PFSK-1 (cell line): ENCODE measurements around the gene AQP11.
A peak's percentile ranks its signal among the peaks of the same experiment; 100 is the strongest.

Experiments used
- FOXP2 ChIP-seq: optimal IDR thresholded peaks from 2 replicates; pipeline ENCODE3; 2011; ENCODE audit warnings: borderline replicate concordance, control low read depth, inconsistent platforms; ENCODE audit not compliant: insufficient read depth; ENCODE audit errors: extremely low read length, extremely low read depth
- POLR2AphosphoS5 ChIP-seq: IDR thresholded peaks from 2 replicates; pipeline ENCODE4 v1.6.1; 2012; ENCODE audit warnings: low read depth, mild to moderate bottlenecking, control low read depth, low read length, moderate library complexity
- REST ChIP-seq, 2 experiments: IDR thresholded peaks; 2 replicates each; pipeline versions ENCODE4 v1.6.1 to v1.8.0; 2011 to 2012; ENCODE audit warnings: low read depth in 2 of 2, low read length in 2 of 2, control low read depth in 1 of 2, inconsistent platforms in 1 of 2, mild to moderate bottlenecking in 1 of 2, moderate library complexity in 1 of 2; ENCODE audit not compliant: insufficient read depth in 1 of 2
- SIN3A ChIP-seq: IDR thresholded peaks from 2 replicates; pipeline ENCODE4 v1.6.1; 2012; ENCODE audit warnings: mild to moderate bottlenecking, low read length, moderate library complexity, borderline replicate concordance; ENCODE audit not compliant: insufficient read depth
- TAF1 ChIP-seq: IDR thresholded peaks from 2 replicates; pipeline ENCODE4 v1.6.1; 2012; ENCODE audit warnings: low read length, control low read depth, borderline replicate concordance; ENCODE audit not compliant: insufficient read depth

AQP11 gene

GRCh38 chr11:77630157-77630710 is 40.5 kb downstream of the AQP11 start:
- no peak for TF ChIP-seq FOXP2
- TF ChIP-seq POLR2AphosphoS5, result no peak
- no peak for TF ChIP-seq REST (IDR thresholded peaks at IDR 0.05; ENCODE audit: insufficient read depth in 1 of 2, low read depth in 2 of 2, low read length in 2 of 2)

DNA sequence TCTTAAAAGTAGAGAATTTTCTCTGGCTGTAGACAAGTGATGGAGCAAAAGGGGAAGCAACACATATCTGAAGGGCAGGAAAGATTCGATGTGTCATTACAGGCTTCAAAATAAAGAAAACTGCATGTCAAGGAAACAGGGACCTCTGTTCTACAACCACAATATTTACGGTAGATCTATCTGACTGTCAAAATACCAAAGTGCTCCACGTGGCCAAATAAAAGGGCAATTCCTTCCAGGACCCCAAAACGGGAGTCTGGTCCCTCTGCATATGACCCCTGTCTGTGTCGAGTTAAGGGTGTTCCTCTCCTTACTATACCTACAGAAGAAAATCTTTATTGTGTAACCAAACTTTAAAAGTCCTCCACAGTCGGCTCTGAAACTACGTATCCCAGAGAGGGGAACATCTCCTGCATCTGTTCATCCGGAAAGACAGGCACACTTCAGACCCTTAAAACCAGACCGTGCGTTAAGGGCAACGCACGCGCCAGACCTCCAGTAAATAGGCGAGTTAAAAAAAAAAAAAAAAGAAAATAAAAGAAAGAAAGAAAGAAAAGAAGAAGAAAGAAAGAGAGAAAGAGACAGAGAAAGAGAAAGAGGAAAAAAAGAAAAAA is 47.1 kb downstream of the AQP11 start:
- TF ChIP-seq FOXP2 (no peak), TAF1 (no peak), REST (IDR thresholded peaks at IDR 0.05; ENCODE audit: insufficient read depth in 1 of 2, low read depth in 2 of 2, low read length in 2 of 2) (no peak), POLR2AphosphoS5 (no peak), SIN3A (no peak)

DNA sequence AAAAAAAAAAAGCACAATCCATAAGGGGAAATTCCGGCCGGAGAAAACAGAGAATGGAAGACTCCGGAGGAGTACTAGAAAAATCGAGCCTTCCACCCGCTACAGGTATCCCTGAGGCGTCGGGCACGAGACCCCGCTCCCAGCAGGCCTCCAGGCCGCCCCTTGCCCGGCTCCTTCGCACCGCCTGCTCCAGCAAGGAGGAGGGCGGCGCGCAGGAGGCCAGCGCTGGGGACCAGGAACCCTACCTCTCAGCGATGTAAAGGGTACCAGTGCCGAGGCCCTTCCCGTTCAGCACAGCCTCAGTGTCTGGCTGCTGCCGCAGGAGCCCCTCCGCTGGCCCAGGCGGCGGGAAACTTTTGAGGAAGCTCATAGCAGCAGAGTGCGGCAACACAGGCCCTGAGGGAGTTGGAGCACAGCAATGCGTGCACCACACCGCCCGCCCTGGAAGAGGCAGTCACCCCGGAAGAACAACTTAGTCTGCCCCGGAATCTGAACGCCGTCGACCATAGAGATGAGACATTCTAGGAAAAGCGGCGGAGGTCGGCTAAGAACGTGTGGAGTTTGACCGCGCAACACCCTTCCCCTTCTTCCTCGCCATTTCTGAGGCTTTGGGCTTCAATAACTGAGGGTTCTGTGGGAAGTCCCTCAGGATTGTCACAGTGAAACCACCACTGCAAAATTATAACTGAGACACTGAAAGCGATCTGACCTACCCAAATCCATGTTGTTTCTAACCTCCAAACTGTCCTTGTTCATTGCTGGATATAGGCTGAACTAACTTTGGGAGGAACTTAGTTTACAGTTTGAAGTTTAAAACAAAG is 47.8 kb downstream of the AQP11 start, which contains the start of gene CLNS1A:
CLNS1A (minus strand) TSS at position 450 of the 821 bp plus-strand sequence; CDS start at position 370, 80 bp downstream.
- TF ChIP-seq SIN3A (peak; percentile 97; the same call in 1 of the 2 replicates), REST (IDR thresholded peaks at IDR 0.05; ENCODE audit: insufficient read depth in 1 of 2, low read depth in 2 of 2, low read length in 2 of 2) (peak in 1 of 2 experiments; percentile 57; a peak in 2 of 4 replicates), TAF1 (peak; percentile 98), POLR2AphosphoS5 (peak; percentile 97), FOXP2 (peak; percentile 86)

- TF ChIP-seq POLR2AphosphoS5, result no peak
- no peak for TF ChIP-seq TAF1
- no peak for TF ChIP-seq REST (IDR thresholded peaks at IDR 0.05; ENCODE audit: insufficient read depth in 1 of 2, low read depth in 2 of 2, low read length in 2 of 2)
Measured at GRCh38 chr11:77642228-77642627, 52.5 kb downstream of the AQP11 start.
